Measurements from ENCODE around the gene UXS1.

Gene UXS1

GRCh38 chr2:106090916-106091618 is 103.0 kb downstream of the UXS1 start:
- DNase-seq (ENCODE audit: insufficient read length, low spot score) (no peak), FAIRE-seq (peak; percentile 4)

- DNase-seq (ENCODE audit: insufficient read length, low spot score), result no peak
- no peak for FAIRE-seq
Measured at GRCh38 chr2:106089611-106090010, 104.5 kb downstream of the UXS1 start.

DNA sequence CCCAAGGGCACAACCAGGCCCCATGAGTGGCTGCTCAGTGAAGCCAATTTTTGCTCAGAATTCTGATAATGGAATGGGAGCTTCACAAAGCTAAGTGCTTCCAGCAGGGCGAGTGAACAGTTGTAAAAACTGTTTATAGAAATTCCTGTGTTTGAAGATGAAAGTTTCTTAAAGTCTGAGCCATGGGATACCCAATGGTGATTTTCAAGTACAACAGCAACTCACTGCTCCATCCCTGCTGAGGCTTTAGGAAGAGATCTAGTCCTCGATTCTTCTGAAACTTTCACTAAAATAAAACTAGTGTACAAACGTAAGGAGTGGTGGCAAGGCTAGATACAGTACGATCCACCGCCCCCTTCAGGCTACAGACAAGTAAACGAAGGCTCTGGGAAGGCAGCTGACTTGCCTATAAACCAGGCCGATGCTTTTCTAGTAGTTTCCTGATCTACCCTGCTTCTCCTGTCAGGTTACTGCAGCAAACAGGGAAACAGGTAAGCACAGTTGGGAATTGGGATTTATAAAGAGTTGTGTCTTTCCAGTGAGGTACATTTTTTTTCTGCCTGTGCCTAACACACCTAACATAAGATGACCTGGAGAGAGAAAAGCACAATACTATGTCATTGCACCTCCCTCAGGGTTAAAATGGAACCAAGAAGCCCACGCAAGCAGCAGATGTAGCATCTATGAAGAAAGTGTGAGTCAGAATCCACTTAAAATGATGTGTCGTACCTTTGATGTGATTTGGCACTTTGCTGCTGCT is 108.7 kb downstream of the UXS1 start:
- no peak for FAIRE-seq
- DNase-seq (ENCODE audit: insufficient read length, low spot score), result no peak

- DNase-seq (ENCODE audit: insufficient read length, low spot score) (no peak), FAIRE-seq (no peak)
Measured at GRCh38 chr2:106080959-106081358, 113.1 kb downstream of the UXS1 start.

DNA sequence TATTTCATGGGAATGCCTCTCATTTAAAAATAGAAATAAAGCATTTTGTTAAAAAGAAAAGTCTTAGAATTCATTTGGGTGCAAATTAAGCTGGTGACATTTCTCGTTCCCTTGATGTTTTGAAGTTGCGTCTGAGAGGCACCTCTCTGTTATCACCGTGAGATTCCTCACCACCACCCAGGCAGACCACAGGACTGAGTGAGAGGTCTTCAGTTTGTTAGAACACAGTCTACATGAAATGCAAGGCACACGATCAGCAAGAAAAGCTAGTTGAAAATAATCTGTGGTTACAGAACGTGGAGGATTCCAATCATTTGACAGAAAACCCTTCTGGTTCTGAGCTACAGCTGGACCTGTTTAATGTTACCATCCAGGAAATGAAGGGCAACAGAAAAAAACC is 116.0 kb downstream of the UXS1 start:
- FAIRE-seq (no peak), DNase-seq (ENCODE audit: insufficient read length, low spot score) (no peak)

GRCh38 chr2:106076941-106077340 is 117.2 kb downstream of the UXS1 start:
- FAIRE-seq (no peak), DNase-seq (ENCODE audit: insufficient read length, low spot score) (no peak)

- FAIRE-seq (no peak), DNase-seq (ENCODE audit: insufficient read length, low spot score) (no peak)
Measured at GRCh38 chr2:106075048-106075447, 119.1 kb downstream of the UXS1 start.

GRCh38 chr2:106073678-106074406 is 120.3 kb downstream of the UXS1 start:
- FAIRE-seq (no peak), DNase-seq (ENCODE audit: insufficient read length, low spot score) (no peak)

DNA sequence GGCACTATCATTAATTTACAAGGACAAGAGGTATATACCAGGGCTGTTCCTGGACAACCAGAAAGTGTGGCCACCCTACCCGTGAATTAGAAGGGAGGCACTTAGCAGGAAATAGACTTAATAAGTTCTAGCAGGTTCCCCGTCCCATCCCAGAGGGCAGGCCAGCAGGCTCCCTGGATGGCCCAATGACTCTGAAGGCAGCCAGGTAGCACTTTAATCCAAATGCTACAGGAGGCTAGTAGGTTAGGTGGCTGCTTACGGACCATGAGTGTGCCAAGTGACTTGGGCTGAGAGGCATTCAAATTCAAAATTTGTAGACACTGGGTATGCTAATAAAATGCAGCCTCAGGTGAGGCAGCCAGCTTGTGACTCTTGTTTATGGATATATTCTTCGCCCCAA is 123.9 kb downstream of the UXS1 start:
- no peak for DNase-seq (ENCODE audit: insufficient read length, low spot score)
- FAIRE-seq, result no peak

- FAIRE-seq (no peak), DNase-seq (ENCODE audit: insufficient read length, low spot score) (no peak)
Measured at GRCh38 chr2:106068451-106068850, 125.7 kb downstream of the UXS1 start.

DNA sequence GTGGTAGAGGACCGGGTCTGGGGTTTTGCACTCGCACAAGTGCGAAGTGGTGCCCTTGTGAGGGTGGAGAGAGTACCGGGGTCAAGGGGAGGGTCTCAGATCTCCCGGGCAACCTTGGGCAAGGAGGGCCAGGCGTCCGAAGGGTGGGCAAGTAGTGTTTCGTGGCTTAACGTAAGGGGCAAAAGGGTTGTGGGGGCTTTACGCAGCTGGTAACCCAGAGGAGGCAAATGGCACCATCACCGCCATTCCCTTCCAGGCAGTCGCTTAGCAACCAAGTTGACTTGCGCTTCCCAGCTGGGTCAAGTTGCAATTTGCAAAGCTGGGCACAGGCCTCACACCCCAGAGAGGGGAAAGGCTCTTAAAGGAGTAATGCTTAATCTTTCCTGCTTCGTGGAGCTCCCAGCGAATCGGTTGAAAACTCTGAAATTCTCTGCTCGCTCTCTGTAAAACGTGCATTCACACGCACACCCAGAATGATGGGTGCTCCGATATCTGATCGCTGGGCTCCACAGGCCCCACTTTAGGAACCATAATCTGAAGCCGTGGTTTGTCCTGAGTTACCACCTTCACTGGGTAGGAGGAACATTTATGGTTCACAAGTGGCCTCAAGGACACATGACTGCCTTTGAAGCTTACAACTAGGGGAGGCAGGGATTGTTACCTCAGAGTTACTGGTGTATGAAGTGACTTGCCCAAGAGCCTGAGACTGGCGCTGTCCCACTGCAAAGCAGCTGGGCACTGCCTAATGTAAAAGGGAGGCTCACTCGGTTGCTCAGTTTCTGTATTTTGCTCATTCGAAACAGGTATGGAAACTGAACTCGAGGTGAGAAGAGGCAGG is 127.9 kb downstream of the UXS1 start:
- no peak for FAIRE-seq
- no peak for DNase-seq (ENCODE audit: insufficient read length, low spot score)

DNA sequence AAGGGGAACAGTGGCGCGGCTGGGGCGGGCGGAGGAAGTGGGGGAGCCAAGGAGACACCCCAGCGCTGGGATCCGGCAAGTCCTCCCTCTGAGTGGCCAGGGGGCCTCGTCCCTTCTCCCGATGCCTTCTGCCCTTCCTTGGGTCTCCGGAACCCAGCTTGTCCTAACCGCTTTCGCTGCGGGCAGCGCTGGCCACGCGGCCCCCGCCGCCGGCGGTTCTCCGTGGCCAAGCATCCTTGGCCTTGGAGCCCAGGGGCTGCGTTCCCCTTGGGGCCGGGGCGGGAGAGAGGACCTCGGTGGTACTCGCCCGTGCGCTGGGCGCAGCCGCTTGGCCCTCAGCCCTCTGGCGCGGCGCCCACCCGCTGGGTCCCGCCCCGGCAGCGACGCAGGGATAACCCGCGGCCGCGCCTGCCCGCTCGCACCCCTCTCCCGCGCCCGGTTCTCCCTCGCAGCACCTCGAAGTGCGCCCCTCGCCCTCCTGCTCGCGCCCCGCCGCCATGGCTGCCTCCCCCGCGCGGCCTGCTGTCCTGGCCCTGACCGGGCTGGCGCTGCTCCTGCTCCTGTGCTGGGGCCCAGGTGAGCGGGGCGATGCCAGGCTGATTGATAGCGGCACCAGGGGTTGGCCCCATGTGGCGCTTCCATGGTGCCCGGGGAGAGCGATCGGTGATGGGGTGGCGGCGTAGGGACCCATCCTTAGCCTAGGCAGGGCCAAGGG is 128.7 kb downstream of the UXS1 start:
- DNase-seq (ENCODE audit: insufficient read length, low spot score) (no peak), FAIRE-seq (no peak)

DNA sequence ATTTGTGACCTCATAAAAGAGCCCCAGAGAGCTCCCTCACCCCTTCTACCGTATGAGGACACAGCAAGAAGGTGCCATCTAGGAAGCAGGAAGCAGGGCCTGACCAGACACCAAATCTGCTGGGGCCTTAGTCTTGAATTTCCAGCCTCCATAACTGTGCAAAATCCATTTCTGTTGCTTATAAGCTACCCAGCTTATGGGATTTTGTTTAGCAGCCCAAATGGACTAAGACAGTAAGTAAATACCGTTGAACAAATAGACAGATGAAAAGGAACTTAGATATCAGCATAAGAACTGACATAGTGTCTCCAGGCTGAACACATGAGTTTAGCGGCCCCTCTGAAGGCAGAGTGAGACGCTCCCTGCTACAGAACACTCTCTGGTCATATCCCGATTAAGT is 130.9 kb downstream of the UXS1 start:
- DNase-seq (ENCODE audit: insufficient read length, low spot score) (no peak), FAIRE-seq (no peak)

GRCh38 chr2:106062627-106063026 is 131.5 kb downstream of the UXS1 start:
- DNase-seq (ENCODE audit: insufficient read length, low spot score) (no peak), FAIRE-seq (no peak)

DNA sequence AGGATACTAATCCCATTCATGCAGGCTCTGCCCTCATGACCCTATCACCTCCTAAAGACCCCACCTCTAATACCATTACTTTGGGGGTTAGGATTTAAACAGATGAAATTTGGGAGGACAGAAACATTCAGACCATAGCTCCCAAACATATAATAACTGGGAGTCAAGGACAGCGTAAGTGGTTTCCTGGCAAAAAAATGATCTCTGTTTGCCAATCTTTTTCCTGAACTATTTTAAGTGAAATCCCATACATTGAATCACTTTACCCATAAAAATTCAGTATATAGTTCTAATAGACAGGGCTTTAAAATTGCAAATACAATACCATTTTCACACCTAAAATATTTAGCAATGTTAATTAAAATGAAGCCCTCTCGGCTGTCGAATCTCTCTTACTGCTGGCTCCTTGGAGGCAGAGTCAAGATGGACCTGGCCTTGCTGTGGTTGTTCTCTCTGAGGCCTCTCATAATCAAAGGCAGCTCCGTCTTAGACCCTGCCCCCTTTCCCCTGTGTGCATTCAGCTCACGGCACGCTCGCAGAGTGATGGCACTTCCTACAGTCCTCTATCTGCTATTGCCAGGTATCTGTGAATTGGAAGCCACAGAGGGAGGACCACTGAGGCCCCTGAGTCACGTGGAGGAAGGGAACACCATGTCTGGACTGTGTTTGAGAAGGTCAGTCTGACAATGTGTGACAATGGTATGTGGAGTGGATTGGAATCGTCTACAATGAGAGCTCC is 132.3 kb downstream of the UXS1 start:
- no peak for DNase-seq (ENCODE audit: insufficient read length, low spot score)
- no peak for FAIRE-seq

- DNase-seq (ENCODE audit: insufficient read length, low spot score) (no peak), FAIRE-seq (no peak)
Measured at GRCh38 chr2:106059416-106060065, 134.6 kb downstream of the UXS1 start.

- no peak for FAIRE-seq
- DNase-seq (ENCODE audit: insufficient read length, low spot score), result no peak
Measured at GRCh38 chr2:106058469-106059137, 135.5 kb downstream of the UXS1 start.

- DNase-seq (ENCODE audit: insufficient read length, low spot score), result no peak
- FAIRE-seq, result no peak
Measured at GRCh38 chr2:106057206-106057605, 136.9 kb downstream of the UXS1 start.
